Tibial artery (tissue), 4 donors: ENCODE results near the gene SMPD3.

Experiments
- DNase-seq, 2 donors: peaks; one replicate each; pipeline ENCODE4 v3.0.0-alpha.2; 2019
- H3K27ac ChIP-seq, 2 donors: fragments of 200-600 bp; sonication (generic) in 1 of 2; 1 replicate in 1 of 2; 2 replicates in 1 of 2; pipeline ENCODE4 v1.5.1; 2018 to 2019; ENCODE audit warnings: mild to moderate bottlenecking in 1 of 2
- H3K27me3 ChIP-seq, 2 donors: fragments of 200-600 bp; sonication (generic) in 1 of 2; one replicate each; pipeline versions ENCODE4 v1.5.1 to v1.6.0; 2016 to 2019
- H3K36me3 ChIP-seq, 3 donors: fragments of 200-600 bp; sonication (generic) in 2 of 3; one replicate each; pipeline ENCODE4 v1.5.1; 2016 to 2019; ENCODE audit warnings: mild to moderate bottlenecking in 2 of 3
- H3K4me1 ChIP-seq, 4 donors: fragments of 200-600 bp; sonication (generic) in 2 of 4; 1 replicate in 3 of 4; 2 replicates in 1 of 4; pipeline ENCODE4 v1.5.1; 2016 to 2019
- H3K4me3 ChIP-seq, 2 donors: fragments of 200-600 bp; sonication (generic) in 1 of 2; 1 replicate in 1 of 2; 2 replicates in 1 of 2; pipeline ENCODE4 v1.5.1; 2018 to 2019; ENCODE audit warnings: mild to moderate bottlenecking in 2 of 2
- H3K9me3 ChIP-seq, 3 donors: fragments of 200-600 bp; sonication (generic) in 1 of 3; one replicate each; pipeline ENCODE4 v1.5.1; 2016 to 2019
- intact Hi-C: fragments of 100-400 bp; cut with DNase I; formaldehyde crosslinking; loops from one replicate; pipeline ENCODE4 v1.15.0; 2023; ENCODE audit warnings: low total_unique reads
- TF ChIP-seq, protein P1 (sequence below), 2 experiments: fragments of 200-600 bp in 1 of 2; fragments of 450-650 bp in 1 of 2; IDR thresholded peaks; one replicate each; pipeline ENCODE4 v1.5.1; 2017 to 2019; ENCODE audit warnings: antibody characterized with exemption in 2 of 2, mild to moderate bottlenecking in 1 of 2, moderate library complexity in 1 of 2

SMPD3 gene

DNA sequence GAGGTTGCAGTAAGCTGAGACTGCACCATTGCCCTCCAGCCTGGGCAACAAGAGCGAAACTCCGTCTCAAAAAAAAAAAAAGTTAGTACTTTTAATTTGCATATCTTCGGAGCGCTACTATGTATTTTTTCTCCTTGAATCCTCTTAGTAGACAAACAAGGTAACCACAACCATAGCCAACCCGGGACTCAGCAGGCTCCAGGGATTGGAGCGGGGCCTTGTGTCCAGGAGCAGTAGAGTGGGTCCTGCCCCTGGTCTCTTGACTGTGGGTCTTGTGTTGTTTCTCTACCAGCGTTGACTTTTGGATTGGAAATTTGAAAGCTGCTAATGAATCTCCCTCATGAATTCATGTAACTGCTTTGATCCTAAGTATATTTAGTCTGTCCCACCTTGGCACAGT, 105.2 kb downstream of the SMPD3 start:
- H3K27me3 ChIP-seq, result no peaks in the 10 kb centered on the region
- H3K9me3 ChIP-seq, result no peaks in the 10 kb centered on the region
- DNase-seq, result no peak
- no peaks in the 10 kb centered on the region for H3K4me1 ChIP-seq
- intact Hi-C loops, result no loop called here
- H3K4me3 ChIP-seq, result no peak overlapping the region
- TF ChIP-seq, protein P1, sequence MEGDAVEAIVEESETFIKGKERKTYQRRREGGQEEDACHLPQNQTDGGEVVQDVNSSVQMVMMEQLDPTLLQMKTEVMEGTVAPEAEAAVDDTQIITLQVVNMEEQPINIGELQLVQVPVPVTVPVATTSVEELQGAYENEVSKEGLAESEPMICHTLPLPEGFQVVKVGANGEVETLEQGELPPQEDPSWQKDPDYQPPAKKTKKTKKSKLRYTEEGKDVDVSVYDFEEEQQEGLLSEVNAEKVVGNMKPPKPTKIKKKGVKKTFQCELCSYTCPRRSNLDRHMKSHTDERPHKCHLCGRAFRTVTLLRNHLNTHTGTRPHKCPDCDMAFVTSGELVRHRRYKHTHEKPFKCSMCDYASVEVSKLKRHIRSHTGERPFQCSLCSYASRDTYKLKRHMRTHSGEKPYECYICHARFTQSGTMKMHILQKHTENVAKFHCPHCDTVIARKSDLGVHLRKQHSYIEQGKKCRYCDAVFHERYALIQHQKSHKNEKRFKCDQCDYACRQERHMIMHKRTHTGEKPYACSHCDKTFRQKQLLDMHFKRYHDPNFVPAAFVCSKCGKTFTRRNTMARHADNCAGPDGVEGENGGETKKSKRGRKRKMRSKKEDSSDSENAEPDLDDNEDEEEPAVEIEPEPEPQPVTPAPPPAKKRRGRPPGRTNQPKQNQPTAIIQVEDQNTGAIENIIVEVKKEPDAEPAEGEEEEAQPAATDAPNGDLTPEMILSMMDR (IDR thresholded peaks at IDR 0.05), result no peak
- H3K36me3 ChIP-seq, result peaks cover 76 to 91% (median 84%) of the 10 kb centered on the region in 3 donors
- no peak overlapping the region for H3K27ac ChIP-seq

DNA sequence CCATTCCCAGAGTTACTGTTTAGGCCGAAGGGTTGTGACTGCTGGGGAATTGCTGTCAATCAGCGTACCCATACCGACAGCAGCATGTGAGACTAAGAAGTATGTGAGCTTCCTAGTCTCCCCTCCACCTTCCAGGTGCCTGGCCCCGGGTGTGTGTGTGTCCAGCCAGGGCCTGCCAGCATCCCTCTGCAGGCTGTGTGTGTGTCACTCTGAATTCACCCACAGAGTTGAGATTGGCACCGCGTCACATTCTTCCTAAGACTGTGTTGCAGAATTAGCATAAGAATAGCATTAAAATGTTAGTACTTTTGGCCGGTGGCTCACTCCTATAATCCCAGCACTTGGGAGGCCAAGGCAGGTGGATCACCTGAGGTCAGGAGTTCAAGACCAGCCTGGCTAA, 105.7 kb downstream of the SMPD3 start:
- H3K9me3 ChIP-seq, result no peaks in the 10 kb centered on the region
- peaks cover 78 to 91% (median 85%) of the 10 kb centered on the region in 3 donors for H3K36me3 ChIP-seq
- H3K4me1 ChIP-seq, result no peaks in the 10 kb centered on the region
- no peak overlapping the region for H3K27ac ChIP-seq
- intact Hi-C loops, result no loop called here
- TF ChIP-seq, protein P1 (IDR thresholded peaks at IDR 0.05), result no peak
- DNase-seq, result no peak
- H3K27me3 ChIP-seq, result no peaks in the 10 kb centered on the region
- H3K4me3 ChIP-seq, result no peak overlapping the region

DNA sequence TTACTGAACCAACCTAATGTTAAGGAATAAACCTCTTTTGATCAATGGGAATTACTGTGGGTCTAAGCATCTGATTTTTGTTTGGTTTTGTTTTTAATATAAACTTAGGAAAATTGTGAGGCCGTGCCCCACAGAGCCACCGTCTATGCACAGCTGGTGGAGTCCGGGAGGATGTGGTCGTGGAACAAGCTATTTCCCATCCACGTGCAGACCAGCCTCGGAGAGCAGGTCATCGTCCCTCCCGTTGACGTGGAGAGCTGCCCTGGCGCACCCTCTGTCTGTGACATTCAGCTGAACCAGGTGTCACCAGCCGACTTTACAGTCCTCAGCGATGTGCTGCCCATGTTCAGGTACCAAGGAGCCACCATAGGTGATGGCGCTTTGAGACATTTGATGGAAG, 109.1 kb downstream of the SMPD3 start:
- Histone ChIP-seq H3K4me3 (no peak overlapping the region), H3K4me1 (no peaks in the 10 kb centered on the region), H3K27ac (no peak overlapping the region), H3K36me3 (peaks cover 61 to 88% (median 62%) of the 10 kb centered on the region in 3 donors), H3K27me3 (no peaks in the 10 kb centered on the region), H3K9me3 (no peaks in the 10 kb centered on the region)
- TF ChIP-seq, protein P1 (IDR thresholded peaks at IDR 0.05), result no peak
- intact Hi-C loops, result no loop called here
- DNase-seq, result no peak

DNA sequence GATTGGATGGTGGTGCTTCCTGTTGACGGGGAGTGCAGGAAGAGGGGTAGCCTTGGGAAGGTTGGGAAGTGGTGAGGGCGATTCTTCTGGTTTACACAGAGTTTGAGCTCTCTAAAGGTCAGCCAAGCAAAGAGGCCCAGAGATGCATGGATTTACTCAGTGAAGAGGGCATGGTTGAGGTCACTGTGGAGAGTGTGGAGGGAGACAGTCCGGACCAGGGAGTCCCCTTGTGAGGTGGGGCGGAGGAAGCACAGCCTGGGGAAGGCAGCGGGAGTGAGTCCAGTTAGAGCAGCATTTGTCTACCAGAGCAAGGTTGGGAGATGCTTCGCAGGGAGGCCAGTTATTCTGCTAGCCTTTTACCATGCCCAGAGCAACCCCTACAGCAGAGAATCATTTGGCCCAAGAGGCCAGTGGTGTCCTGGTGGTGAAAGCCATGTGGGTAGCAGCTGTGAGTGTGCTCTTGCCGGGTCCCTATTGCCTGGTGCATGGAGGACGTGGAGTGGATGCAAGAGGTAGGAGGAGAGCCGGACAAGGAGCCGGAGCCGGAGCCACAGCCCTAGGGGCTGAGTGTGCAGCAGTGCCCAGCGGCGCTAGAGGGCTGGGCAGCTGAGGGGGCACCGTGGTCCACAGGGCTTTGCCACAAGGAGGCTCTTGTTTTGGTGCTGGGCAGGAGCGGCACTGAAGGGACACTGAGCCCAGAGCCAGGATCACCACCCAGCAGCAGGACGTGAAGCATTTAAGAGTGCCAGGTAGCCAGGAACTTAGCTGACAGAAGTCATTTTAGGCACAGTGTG, 109.8 kb downstream of the SMPD3 start:
- H3K36me3 ChIP-seq, result peaks cover 57 to 83% (median 61%) of the 10 kb centered on the region in 3 donors
- intact Hi-C loops, result no loop called here
- no peak for DNase-seq
- no peak overlapping the region for H3K4me3 ChIP-seq
- TF ChIP-seq, protein P1 (IDR thresholded peaks at IDR 0.05), result no peak
- H3K9me3 ChIP-seq, result no peaks in the 10 kb centered on the region
- H3K27ac ChIP-seq, result no peak overlapping the region
- H3K27me3 ChIP-seq, result no peaks in the 10 kb centered on the region
- H3K4me1 ChIP-seq, result no peaks in the 10 kb centered on the region

DNA sequence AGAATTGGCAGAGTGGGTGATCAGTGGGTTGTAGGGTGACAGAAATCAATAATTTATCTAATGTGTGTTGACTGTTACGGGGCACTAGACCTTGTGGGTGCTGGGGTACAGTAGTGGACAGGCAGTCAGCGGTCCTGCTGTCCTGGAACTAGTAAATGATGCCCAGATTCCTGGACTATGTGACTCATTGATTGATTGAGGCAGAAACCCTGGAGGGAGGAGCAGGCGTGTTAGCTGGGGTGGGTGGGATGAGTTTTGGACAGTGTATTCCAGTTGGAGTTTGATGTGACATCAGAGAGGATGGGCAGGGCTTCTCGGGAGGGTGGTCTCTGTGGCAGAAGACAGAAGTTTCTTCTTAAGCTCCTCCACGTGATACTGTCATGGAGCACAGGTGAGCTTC, 113.1 kb downstream of the SMPD3 start:
- no peak for DNase-seq
- Histone ChIP-seq H3K4me3 (no peak overlapping the region), H3K9me3 (no peaks in the 10 kb centered on the region), H3K27ac (no peak overlapping the region), H3K27me3 (no peaks in the 10 kb centered on the region), H3K4me1 (no peaks in the 10 kb centered on the region), H3K36me3 (peaks cover 30 to 72% (median 32%) of the 10 kb centered on the region in 3 donors)
- intact Hi-C loops, result no loop called here
- TF ChIP-seq, protein P1 (IDR thresholded peaks at IDR 0.05), result no peak
